ENCODE measurements around the gene ZNF547. TPM values are rescaled to one million over a fixed set of nuclear protein-coding genes. Genes with fewer than 3 reads are reported as not detected.
A peak's percentile ranks its signal among the peaks of the same experiment; 100 is the strongest.

Gene ZNF547
- total RNA-seq, 2 experiments from 2014 or later, result 1.4 to 2.1 TPM

GRCh38 chr19:57321116-57321515 is 42.2 kb upstream of the ZNF547 start:
- TF ChIP-seq, protein P1, sequence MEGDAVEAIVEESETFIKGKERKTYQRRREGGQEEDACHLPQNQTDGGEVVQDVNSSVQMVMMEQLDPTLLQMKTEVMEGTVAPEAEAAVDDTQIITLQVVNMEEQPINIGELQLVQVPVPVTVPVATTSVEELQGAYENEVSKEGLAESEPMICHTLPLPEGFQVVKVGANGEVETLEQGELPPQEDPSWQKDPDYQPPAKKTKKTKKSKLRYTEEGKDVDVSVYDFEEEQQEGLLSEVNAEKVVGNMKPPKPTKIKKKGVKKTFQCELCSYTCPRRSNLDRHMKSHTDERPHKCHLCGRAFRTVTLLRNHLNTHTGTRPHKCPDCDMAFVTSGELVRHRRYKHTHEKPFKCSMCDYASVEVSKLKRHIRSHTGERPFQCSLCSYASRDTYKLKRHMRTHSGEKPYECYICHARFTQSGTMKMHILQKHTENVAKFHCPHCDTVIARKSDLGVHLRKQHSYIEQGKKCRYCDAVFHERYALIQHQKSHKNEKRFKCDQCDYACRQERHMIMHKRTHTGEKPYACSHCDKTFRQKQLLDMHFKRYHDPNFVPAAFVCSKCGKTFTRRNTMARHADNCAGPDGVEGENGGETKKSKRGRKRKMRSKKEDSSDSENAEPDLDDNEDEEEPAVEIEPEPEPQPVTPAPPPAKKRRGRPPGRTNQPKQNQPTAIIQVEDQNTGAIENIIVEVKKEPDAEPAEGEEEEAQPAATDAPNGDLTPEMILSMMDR (IDR thresholded peaks at IDR 0.05), result no peak
- peaks cover 12 to 14% of the 10 kb centered on the region in 2 experiments for H3K27me3 ChIP-seq (ENCODE audit: control insufficient read depth in 1 of 2, insufficient read depth in 2 of 2, low read length in 2 of 2)
- Mint-ChIP-seq H3K4me3 (peak overlapping the region; percentile 95), H3K4me1 (ENCODE audit: low read depth) (peaks cover 33% of the 10 kb centered on the region), H3K36me3 (ENCODE audit: low read depth) (peaks cover 65% of the 10 kb centered on the region), H3K27me3 (peaks cover 22% of the 10 kb centered on the region), H3K9me3 (peaks cover 16% of the 10 kb centered on the region), H3K27ac (peak overlapping the region; percentile 96)
- peak overlapping the region; percentile 83 for H3K4me3 ChIP-seq (ENCODE audit: low read length)
- ATAC-seq (ENCODE audit: poor library complexity) (no peak), DNase-seq (no peak)
- peaks cover 40 to 43% of the 10 kb centered on the region in 2 experiments for H3K9me3 ChIP-seq (ENCODE audit: control insufficient read depth in 1 of 2, insufficient read depth in 1 of 2, low read length in 2 of 2)
- H3K27ac ChIP-seq (ENCODE audit: low read depth in 1 of 2, low read length in 2 of 2), result no peak overlapping the region
- H3K36me3 ChIP-seq (ENCODE audit: insufficient read depth, low read length), result peaks cover 28% of the 10 kb centered on the region
- peaks cover 23% of the 10 kb centered on the region for H3K4me1 ChIP-seq (ENCODE audit: insufficient read depth, low read length)
- CTCF ChIA-PET, result no interaction called here
- POLR2A ChIA-PET, result interaction anchor here (1.8 kb wide), 1 partner anchor 29 kb away, joined by 6 read pairs; the partner anchor contains the start of gene ZNF304
- intact Hi-C loops (cut with DNase I, micrococcal nuclease), result loop anchor here (2.0 to 5.0 kb wide), 3 partner anchors 39 to 41 kb away; partner anchors contain the start of genes ZNF460 (in 2 of the 2), TRAPPC2B (in 1 of the 2) and ZNF547 (in 1 of the 2)

DNA sequence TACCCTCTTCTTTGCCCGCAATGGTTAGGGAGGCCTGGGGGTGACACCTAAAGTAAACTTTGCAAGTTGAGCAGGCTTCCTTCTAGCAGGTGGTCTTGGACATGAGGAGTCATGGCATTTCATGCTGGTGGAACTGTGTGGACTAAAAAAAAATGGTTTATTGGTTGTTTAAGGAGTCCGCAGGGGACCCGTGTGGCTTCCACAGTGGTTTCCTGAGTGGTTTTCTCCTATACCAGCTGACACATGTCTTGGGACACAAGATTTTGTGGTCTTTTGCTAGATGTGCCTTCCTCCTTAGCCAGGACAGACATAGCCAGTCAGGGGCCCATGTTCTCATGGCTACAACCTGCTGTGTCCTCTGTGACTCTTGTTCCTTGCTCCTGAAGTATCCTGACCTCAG is 41.6 kb upstream of the ZNF547 start:
- H3K4me3 ChIP-seq (ENCODE audit: low read length), result no peak overlapping the region
- no peak for DNase-seq
- no peak overlapping the region for H3K27ac ChIP-seq (ENCODE audit: low read depth in 1 of 2, low read length in 2 of 2)
- ChIA-PET POLR2A (no interaction called here), CTCF (no interaction called here)
- H3K9me3 ChIP-seq (ENCODE audit: control insufficient read depth in 1 of 2, insufficient read depth in 1 of 2, low read length in 2 of 2), result peaks cover 46 to 49% of the 10 kb centered on the region in 2 experiments
- peaks cover 12 to 14% of the 10 kb centered on the region in 2 experiments for H3K27me3 ChIP-seq (ENCODE audit: control insufficient read depth in 1 of 2, insufficient read depth in 2 of 2, low read length in 2 of 2)
- H3K4me1 ChIP-seq (ENCODE audit: insufficient read depth, low read length), result peaks cover 23% of the 10 kb centered on the region
- Mint-ChIP-seq H3K4me3 (peak overlapping the region; percentile 95), H3K27ac (peak overlapping the region; percentile 96), H3K9me3 (peaks cover 13% of the 10 kb centered on the region), H3K27me3 (peaks cover 15% of the 10 kb centered on the region), H3K36me3 (ENCODE audit: low read depth) (peaks cover 71% of the 10 kb centered on the region), H3K4me1 (ENCODE audit: low read depth) (peaks cover 33% of the 10 kb centered on the region)
- intact Hi-C loops (cut with DNase I, micrococcal nuclease), result loop anchor here (2.0 to 5.0 kb wide), 3 partner anchors 39 to 41 kb away; partner anchors contain the start of genes ZNF460 (in 2 of the 2), TRAPPC2B (in 1 of the 2) and ZNF547 (in 1 of the 2)
- peaks cover 34% of the 10 kb centered on the region for H3K36me3 ChIP-seq (ENCODE audit: insufficient read depth, low read length)
- ATAC-seq (ENCODE audit: poor library complexity), result no peak
- TF ChIP-seq, protein P1 (IDR thresholded peaks at IDR 0.05), result no peak

DNA sequence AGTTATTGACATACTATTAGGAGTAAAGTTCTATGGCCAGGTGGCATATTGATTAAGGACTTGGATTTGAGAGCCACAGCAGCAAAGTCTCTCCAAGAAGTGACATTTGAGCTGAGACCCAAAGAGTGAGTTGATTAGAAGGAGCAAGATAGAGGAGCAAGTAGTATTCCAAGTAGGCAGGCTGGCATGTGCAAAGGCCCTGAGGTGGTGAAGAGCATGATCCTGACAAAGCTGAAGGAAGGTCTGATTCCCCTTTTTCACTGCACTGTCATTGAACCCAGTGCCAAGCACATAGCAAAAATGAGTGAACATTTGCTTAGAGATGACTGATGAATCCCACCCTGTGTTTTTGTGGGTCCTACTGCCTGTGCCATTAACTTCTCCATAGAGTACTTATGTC is 38.4 kb upstream of the ZNF547 start:
- no peak overlapping the region for H3K27ac Mint-ChIP-seq

More for the DNA sequence above, 38.4 kb upstream of the ZNF547 start:
- no peak overlapping the region for H3K27ac ChIP-seq (ENCODE audit: low read depth in 1 of 2, low read length in 2 of 2)
- peaks cover 17% of the 10 kb centered on the region for H3K9me3 Mint-ChIP-seq
- no peaks in the 10 kb centered on the region for H3K27me3 ChIP-seq (ENCODE audit: control insufficient read depth in 1 of 2, insufficient read depth in 2 of 2, low read length in 2 of 2)
- H3K27me3 Mint-ChIP-seq, result no peaks in the 10 kb centered on the region
- intact Hi-C loops (cut with DNase I, micrococcal nuclease), result loop anchor here in 1 of 2 experiments (5.0 kb wide), 2 partner anchors 37 to 43 kb away; partner anchors contain the start of genes TRAPPC2B, ZNF460 and ZNF547
- H3K4me3 Mint-ChIP-seq, result no peak overlapping the region
- peaks cover 26% of the 10 kb centered on the region for H3K4me1 Mint-ChIP-seq (ENCODE audit: low read depth)
- ChIA-PET CTCF (no interaction called here), POLR2A (no interaction called here)
- ATAC-seq (ENCODE audit: poor library complexity) (no peak), DNase-seq (no peak)
- H3K36me3 Mint-ChIP-seq (ENCODE audit: low read depth), result peaks cover 99% of the 10 kb centered on the region
- peaks cover 69 to 70% of the 10 kb centered on the region in 2 experiments for H3K9me3 ChIP-seq (ENCODE audit: control insufficient read depth in 1 of 2, insufficient read depth in 1 of 2, low read length in 2 of 2)
- TF ChIP-seq, protein P1 (IDR thresholded peaks at IDR 0.05), result no peak
- H3K4me3 ChIP-seq (ENCODE audit: low read length), result no peak overlapping the region
- peaks cover 20% of the 10 kb centered on the region for H3K4me1 ChIP-seq (ENCODE audit: insufficient read depth, low read length)
- H3K36me3 ChIP-seq (ENCODE audit: insufficient read depth, low read length), result peaks cover 56% of the 10 kb centered on the region
